Fibroblast of upper back skin (primary cell): ENCODE measurements around the gene SLC25A25.
A peak's percentile ranks its signal among the peaks of the same experiment; 100 is the strongest.
"Not testable (repeated sequence)": the region's sequence is repeated elsewhere in the genome, so short reads cannot be mapped to it uniquely, and the experiment has no call there.

ENCODE experiments used
- DNase-seq: peaks from one replicate; pipeline ENCODE4 v3.0.0-alpha.2; 2013

The SLC25A25 gene

GRCh38 chr9:128053560-128053959, 14.5 kb upstream of the SLC25A25 start:
- DNase-seq: no peak

DNA sequence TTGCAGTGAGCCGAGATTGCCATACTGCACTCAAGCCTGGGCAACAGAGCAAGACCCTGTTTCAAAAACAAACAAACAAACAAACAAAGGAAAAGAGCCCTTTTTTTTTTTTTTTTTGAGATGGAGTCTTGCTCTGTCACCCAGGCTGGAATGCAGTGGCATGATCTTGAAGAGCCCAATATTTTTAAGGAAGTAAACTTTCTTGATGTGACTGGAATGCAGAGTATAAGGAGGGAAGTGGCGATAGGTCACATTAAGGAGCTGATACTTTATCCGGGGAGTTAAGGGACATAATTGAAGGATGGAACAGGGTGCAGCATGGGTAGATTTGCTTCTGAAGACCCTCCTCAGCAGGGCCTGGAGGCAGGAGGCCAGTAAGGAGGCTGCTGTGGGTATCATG, 13.9 kb upstream of the SLC25A25 start:
- no peak for DNase-seq

DNA sequence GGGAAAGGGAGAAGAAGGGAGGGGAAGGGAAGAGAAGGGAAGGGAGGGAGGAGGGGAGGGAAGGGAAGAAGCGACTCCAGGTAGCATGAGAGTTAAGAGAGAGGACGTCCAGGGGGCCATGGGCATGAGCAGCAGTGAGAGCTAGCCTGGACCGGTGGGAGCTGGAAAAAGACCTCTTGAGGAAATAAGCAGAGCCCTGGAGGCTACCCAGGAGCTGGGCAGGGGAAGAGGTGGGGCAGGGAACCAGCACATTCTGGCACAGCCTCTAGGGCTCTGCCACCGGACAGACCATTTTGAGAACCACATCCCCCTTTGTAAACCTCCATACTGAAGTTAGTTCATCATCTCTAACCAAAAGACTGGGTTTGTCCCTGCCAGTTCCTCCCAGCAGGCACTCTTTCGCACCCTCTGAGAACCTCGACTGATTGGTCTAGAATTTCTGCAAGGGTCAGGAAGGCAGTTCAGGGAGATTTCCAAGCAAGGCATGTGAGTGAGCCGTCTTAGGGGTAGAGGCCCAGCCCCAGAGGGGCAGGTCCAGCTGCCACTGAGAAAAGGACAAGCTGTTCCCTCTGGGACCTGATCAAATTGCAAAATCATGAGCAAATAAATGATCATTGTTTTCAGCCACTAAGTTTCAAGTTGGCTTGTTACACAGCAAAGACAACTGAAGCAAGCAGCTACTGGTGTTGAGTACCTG, 12.5 kb upstream of the SLC25A25 start:
- DNase-seq: no peak

DNA sequence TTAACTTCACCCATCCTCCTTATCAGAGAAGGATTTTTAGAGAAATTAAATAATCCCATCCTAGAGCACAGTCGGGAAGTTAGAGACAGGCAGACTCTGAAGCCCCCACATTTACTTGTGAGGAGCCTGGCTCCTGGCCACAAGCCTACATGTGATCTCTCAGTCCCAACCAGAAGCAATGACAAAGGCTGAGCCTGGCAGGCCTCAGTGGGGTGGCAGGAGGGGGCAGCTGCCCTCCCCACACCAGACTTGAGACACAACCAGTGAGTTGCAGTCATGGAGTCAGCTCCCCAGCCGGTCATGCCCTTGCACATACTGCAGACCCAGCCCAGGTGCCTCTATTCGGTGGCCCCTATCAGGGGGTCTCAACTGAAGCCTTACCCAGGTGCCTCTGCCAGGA, 11.9 kb upstream of the SLC25A25 start:
- DNase-seq: no peak

DNA sequence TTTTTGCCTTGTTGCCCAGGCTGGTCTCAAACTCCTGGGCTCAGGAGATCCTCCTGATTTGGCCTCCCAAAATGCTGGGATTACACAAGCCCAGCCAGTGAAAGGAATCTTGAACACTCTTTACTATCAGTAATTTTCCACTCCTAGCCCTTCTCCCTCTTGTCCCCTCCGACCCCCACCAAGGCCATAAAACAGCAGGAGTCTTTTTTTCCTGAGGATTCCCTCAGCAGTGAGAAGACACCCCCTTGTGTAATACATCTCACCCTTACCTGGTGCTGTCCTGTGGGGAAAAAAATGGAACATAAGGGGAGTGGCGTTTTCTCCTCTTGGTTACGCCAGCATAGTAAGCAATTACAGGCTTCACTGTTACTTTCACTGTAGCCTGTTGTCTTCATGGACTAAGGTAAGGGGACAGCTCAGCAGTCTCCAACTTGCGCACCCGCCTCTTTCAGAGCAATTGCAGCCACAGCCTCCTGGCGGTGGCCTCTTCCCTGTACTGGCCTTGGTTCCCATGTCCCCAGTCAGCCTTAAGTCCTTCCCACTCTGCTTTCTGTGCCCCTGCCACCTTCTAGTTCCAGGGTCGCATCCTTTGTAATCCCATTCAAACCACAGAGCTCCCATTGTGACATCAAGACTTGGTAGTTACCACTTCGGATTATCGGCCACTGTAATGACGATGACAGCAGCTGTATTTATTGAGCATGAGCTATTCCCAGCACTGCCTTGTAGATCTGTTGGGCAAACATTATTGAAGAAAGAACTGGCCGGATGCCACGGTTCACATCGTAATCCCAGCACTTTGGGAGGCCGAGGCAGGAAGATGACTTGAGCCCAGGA, 10.9 kb upstream of the SLC25A25 start:
- no peak for DNase-seq

DNA sequence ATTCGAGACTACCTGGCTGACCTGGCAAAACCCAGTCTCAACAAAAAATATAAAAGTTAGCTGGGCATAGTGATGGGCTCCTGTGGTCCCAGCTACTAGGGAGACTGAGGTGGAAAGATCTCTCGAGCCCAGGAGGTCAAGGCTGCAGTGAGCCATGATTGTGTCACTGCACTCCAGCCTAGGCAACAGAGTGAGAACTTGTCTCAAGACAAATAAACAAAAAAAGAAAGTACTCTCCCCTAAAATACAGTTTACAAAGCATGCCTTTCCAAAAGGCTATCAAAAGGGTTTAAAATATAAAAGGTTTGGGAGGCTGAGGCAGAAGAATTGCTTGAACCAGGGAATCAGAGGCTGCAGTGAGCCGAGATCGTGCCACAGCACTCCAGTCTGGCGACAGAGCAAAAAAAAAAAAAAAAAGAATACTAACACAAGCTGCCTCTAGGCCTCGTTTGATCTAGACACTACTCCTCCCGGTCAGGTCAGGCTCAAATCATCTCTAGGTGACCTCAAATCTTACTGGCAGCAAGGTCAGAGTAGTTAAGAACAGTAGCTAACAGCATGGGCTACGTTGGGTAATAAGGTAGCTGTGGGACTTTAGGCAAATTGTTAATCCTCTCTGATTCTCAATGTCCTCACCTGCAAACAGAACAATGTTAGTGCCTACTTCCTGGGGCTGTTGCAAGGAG, 10.2 kb upstream of the SLC25A25 start:
- no peak for DNase-seq

GRCh38 chr9:128059365-128059983, 8.6 kb upstream of the SLC25A25 start:
- no peak for DNase-seq

GRCh38 chr9:128061275-128061960, 6.6 kb upstream of the SLC25A25 start:
- no peak for DNase-seq

DNA sequence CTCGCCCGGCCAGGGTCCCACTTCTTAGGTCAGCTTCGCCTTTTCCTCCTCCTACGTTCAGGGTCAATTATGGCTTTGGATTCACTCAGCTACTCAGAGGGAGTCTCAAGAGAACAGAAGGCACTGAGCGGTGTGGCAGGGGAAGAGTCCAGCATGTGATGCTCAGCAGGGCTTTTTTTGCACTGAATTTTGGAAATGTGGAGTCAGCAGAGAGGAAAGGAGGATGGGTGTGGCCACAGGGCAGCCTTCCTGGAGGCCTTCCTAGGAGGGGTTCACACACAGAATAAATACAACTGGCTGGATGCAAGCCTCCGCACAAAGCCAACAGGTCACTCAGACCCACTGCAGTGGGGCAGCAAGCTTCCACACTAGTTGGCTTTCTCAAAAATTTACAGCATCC, 5.8 kb upstream of the SLC25A25 start:
- DNase-seq: no peak

DNA sequence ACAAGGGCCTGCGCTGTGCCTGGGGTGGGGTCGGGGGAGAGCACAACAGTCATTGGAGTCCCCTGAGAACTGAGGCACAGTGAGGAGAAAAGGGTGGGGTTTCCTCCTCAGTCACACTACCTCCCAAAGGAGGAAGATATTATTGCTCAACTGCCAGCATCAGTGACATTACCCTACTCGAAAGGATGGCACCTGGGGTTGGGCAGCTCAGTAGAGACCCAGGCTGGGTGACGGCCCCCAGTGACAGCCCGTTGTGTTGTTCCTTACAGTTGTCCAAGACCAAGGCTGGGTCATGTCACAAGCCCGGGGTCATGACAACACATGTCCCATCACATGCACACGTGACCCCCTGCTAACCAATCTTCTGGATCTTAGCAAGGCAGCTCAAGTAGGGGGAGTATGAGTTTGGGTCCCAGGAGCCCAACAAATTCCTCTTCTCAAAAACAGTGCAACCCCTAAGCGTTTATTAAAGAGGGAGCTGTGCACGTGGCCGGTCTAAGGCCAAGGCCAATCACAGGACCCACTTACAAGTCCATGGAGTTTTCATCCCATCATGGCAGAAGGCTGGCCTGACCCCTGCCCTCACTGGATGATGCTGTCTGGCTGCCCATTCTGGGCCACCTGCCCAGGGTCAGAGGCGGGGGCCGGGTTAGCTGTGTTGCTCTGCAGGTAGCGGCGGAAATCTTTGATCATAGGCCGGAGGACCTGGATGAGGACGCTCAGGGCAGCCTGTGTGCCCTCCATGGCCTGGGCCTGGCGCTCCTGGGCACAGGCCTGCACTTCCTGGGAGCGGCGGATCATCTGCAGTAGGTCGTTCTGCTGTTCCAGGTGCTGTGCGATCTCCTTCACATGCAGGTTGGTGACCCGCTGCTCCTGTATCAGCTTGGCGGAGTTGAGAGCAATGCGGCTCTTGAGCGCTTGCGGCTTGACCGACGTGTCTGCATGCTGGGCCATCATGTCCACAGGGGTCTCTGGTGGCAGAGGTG, 4.9 kb upstream of the SLC25A25 start:
- DNase-seq: no peak

DNA sequence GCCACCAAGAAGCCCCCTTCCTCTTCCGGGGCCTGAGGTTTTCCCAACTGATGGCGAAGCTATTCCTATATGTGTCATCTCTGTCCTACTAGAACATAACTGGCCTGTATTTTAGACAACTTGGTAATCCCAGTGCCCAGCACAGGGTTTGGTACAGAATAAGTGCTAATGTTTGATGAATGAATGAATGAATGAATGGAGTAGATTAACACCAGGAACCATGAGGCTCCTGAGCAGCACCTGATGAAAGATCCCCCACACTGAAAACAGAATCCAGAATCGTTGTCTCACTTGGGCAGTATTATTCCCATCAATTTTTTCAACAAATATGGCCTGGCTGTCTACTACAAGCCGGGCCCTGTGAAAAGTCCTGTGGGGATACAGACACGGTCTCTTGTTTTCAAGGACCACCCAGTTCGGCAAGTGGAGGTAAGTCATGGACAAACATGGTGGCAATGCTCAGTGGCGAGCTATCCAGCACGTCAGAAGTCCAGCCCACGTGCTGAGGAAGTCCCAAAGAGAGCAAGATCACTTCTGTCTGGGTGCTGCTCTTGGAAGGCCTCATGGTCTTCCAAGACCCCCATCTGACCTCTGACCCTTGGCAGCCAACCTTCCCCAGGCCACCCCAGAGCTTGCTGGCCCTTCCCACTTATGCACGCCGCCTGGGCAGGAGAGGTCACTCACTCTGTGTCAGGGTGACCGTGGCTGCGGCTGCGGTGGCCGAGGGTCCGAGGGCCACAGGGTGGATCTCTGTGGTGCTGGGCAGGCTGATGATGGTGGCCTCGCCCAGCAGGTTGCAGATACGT, 1.9 kb upstream of the SLC25A25 start:
- no peak for DNase-seq

DNA sequence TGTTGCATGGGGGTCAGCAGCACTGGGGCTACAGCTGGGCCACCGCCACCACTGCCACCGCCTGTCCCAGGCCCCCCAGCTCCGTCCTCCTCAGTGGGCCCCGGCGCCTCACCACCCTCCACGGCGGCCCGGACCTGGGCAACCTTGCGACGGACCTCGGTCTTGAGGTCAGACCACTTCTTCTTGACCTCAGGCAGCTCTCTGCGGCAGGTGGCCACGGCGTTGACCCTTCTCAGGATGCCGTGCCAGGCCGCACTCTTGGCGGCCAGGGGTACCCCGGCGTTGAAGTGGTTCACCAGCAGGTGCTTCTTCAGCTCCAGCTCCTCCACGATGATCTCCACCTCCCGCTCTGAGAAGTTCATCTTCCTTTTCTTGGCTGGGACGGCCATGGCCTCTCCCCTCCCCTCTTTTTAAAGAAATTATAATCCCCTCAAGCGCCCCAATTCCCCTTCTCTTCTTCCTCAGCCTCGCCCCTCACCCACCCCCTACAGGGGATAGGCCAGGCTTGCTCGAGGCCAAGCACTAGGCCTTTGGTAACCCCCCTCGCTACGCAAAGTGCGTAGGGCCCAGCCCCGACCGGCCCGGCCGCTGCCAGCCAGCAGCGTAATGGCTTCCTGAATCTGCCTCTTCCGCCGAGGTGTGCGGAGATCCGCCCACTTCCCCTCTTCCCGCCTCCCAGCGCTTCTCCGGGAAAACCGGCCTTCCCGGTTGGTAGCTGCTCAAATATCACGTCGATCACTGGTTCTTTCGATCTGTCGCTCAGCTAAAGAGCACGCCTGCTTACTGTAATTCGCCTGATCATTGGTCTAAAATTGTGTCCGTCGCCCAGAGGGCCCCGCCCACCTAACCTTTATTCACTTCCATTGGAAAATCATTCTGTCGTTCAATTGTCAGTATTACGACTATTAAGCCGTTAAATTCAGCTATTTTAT, 1.1 kb upstream of the SLC25A25 start, which contains the start of gene NAIF1:
Gene NAIF1 (minus strand): TSS at position 608 of the 932 bp plus-strand sequence. CDS start 219 bp downstream, at position 389.
- DNase-seq: peak; percentile 100

DNA sequence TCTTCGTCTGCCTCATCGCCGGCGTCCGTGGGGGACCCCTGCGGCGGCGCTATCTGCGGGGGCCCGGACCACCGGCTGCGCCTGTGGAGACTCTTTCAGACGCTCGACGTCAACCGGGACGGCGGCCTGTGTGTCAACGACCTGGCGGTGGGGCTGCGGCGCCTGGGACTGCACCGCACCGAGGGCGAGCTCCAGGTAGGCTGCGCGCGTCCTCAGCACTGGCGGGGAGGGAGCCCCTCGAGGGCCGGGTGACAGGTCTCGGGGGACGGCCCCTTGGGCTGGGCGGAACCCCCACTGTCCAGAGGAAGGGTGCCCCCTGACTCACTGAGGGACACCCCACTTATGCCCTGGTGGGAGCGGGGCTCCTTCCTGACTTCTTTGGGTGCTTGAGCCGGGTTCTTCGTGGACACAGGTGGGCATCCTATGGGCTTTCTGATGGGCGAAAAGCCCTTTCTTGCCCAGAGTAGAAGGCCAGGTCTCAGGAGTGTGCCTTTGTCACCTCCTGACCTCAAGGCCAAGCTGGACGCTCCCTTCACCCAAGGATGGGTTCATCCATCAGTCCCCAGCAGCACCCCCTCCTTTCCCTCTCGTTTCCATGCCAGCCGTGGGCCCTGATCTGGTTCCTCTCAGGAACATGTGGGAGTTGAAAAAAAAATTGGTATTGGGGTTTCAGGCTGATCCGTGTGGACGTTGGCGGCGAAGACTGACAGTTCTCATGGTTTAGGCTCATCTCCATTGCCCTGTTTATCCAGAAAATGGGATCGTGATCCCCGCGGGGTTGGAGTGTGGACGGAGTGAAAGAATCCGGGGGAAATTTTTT, 564 bp downstream of the SLC25A25 start:
- no peak for DNase-seq

- DNase-seq: no peak
Measured at GRCh38 chr9:128070874-128071273, 2.8 kb downstream of the SLC25A25 start.

DNA sequence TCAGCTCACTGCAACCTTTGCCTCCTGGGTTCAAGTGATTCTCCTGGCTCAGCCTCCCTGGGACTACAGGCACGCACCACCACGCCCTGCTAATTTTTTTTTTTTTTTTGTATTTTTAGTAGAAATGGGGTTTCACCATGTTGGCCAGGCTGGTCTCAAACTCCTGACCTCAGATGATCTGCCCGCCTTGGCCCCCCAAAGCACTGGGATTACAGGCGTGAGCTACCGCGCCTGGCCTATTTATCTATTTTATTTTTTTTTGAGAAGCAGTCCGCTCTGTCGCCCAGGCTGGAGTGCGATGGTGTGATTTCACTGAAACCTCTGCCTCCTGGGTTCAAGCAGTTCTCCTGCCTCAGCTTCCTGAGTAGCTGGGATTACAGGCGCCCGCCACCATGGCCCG, 3.4 kb downstream of the SLC25A25 start:
- DNase-seq: not testable (repeated sequence)

DNA sequence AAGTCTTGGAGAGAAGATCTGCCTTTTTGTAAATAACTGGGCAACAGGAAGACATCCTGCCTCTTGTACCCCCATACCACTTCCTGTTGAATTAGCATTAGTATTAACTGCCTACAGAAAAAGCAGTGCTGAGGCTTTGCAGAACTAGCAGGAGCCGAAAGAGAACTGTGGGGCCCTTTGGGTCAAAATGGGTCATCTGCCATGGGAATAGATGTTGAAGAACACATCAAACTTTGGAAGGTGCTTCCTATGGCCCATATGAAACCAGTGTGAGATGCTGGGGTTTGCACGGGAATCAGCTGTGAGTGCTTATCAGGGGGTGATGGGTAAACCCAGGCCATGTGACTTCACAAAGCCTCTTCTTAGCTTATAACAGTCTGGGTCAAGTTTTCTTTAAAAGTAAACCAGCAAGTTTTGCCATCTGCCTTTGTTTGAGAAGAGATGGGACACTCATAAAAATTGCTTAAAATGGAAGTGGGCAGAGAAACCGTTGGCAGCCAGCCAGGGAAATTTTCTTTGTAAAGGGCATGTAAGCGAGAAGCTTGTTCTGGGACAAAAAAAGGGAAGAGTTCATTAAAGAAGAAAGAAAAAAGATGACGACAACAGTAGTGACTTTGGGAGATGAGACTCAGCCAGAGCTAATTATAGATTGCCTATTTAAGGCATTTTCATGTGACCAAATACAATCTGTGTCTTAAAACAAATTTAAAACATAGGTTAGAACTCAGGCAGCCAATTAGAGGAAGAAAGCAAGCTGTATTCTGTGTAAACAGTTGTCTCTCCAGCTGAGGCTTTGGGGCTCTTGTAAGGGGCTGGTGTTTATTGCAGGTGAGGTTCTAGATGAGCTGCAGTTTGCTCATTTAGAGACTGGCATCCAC, 4.4 kb downstream of the SLC25A25 start:
- peak; percentile 65 for DNase-seq

DNA sequence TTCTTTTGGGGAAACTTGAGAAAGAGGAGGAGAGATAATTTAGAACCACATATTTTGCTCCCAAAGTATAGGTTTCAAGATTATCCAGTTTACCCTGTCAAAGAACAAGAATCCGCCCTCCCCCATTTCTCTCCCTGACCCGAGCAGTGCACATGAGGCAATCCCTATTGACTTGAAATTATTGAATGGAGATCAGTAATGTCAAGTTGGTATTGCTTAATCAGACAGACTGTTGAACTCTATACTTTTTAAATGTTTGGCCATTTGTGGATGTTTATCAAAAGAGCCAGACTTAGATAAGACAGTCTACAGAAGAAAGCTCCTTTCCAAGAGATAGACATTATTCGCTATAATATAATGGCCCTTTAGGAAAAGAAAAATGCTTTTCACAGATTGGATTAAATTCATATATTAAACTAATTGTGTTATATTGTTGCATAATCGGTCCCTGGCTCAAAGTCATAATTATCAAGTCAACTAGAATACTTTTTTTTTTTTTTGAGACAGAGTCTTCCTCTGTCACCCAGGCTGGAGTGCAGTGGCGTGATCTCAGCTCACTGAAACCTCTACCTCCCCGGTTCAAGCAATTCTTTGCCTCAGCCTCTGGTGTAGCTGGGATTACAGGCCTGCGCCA, 5.3 kb downstream of the SLC25A25 start:
- peak; percentile 18 for DNase-seq
